PC-9 (cell line): ENCODE data around the gene AP4E1. TPM values are rescaled to one million over a fixed set of nuclear protein-coding genes. Genes with fewer than 3 reads are reported as not detected.

Source experiments
- BruUV-seq: library from RNA; stranded (reverse); fragments of 400-500 nt; replicated peaks from 2 replicates; lab custom pipeline; 2021; lab: Mats Ljungman, UMichigan
- CTCF ChIA-PET: fragments of 300-600 bp; sonication (Branson Sonifier 250); formaldehyde crosslinking; loops from one replicate; lab custom pipeline; 2022; ENCODE audit warnings: antibody characterized with exemption; lab: Charles Lee
- POLR2A ChIA-PET: fragments of 300-600 bp; sonication (Branson Sonifier 250); formaldehyde crosslinking; loops from one replicate; lab custom pipeline; 2022; ENCODE audit warnings: antibody characterized with exemption; ENCODE audit not compliant: unreplicated experiment; lab: Charles Lee
- DNase-seq, 2 experiments: peaks; one replicate each; pipeline versions ENCODE4 v3.0.0 to v3.0.0-alpha.2; 2015 to 2022; ENCODE audit warnings: mixed read lengths in 1 of 2
- H2AFZ ChIP-seq: fragments of 200-600 bp; sonication (generic); 2 replicates; pipeline ENCODE4 v1.8.1; 2017; ENCODE audit warnings: antibody characterized with exemption
- H3F3A ChIP-seq: fragments of 200-600 bp; sonication (generic); 2 replicates; pipeline ENCODE4 v1.8.1; 2017; ENCODE audit warnings: antibody characterized with exemption, mild to moderate bottlenecking, low read depth; ENCODE audit not compliant: insufficient read depth
- H3K27ac ChIP-seq: fragments of 200-600 bp; sonication (generic); 2 replicates; pipeline ENCODE4 v1.6.1; 2016; ENCODE audit warnings: mixed run types
- H3K27me3 ChIP-seq: fragments of 200-600 bp; sonication (generic); 2 replicates; pipeline ENCODE4 v1.6.1; 2016; ENCODE audit warnings: low read depth, mixed run types; ENCODE audit not compliant: insufficient read depth
- H3K36me3 ChIP-seq: fragments of 200-600 bp; sonication (generic); 2 replicates; pipeline ENCODE4 v1.6.1; 2016; ENCODE audit warnings: low read depth, mixed run types
- H3K4me1 ChIP-seq: fragments of 200-600 bp; sonication (generic); replicated peaks from 2 replicates; pipeline ENCODE4 v1.6.1; 2016; ENCODE audit warnings: mixed run types; ENCODE audit not compliant: insufficient read depth
- H3K4me2 ChIP-seq: fragments of 200-600 bp; sonication (generic); 2 replicates; pipeline ENCODE4 v1.6.1; 2017; ENCODE audit warnings: mixed run types
- H3K4me3 ChIP-seq: fragments of 200-600 bp; sonication (generic); 2 replicates; pipeline ENCODE4 v1.6.1; 2016; ENCODE audit warnings: mixed run types
- H3K79me2 ChIP-seq: fragments of 200-600 bp; sonication (generic); 2 replicates; pipeline ENCODE4 v1.6.1; 2017; ENCODE audit warnings: low read depth, mixed run types
- H3K9me2 ChIP-seq: fragments of 200-600 bp; sonication (generic); 2 replicates; pipeline ENCODE4 v1.8.1; 2017; ENCODE audit warnings: mild to moderate bottlenecking; ENCODE audit not compliant: insufficient read depth
- H3K9me3 ChIP-seq: fragments of 200-600 bp; sonication (generic); 2 replicates; pipeline ENCODE4 v1.8.1; 2016; ENCODE audit warnings: low read depth; ENCODE audit not compliant: insufficient read depth
- H4K20me1 ChIP-seq: fragments of 200-600 bp; sonication (generic); 2 replicates; pipeline ENCODE4 v1.8.1; 2017; ENCODE audit not compliant: insufficient read depth
- EZH2 ChIP-seq: fragments of 200-600 bp; sonication (generic); IDR thresholded peaks from 2 replicates; pipeline ENCODE4 v1.8.0; 2017; ENCODE audit warnings: antibody characterized with exemption, low read depth
- intact Hi-C: fragments of 100-400 bp; cut with micrococcal nuclease; formaldehyde crosslinking; loops from one replicate; pipeline ENCODE4 v1.10.0; 2022; ENCODE audit not compliant: unreplicated experiment
- total RNA-seq: library from RNA; stranded (reverse); gene quantifications from 2 replicates; pipeline ENCODE4 v1.2.3, GENCODE V29; 2021
- TF ChIP-seq, protein P1 (sequence below): fragments of 200-600 bp; sonication (generic); conservative IDR thresholded peaks from 2 replicates; pipeline ENCODE4 v1.6.1; 2017; ENCODE audit warnings: mixed run types, antibody characterized with exemption, mild to moderate bottlenecking, moderate library complexity

The AP4E1 gene
- total RNA-seq, 1 experiment from 2014 or later: 10.0 TPM

DNA sequence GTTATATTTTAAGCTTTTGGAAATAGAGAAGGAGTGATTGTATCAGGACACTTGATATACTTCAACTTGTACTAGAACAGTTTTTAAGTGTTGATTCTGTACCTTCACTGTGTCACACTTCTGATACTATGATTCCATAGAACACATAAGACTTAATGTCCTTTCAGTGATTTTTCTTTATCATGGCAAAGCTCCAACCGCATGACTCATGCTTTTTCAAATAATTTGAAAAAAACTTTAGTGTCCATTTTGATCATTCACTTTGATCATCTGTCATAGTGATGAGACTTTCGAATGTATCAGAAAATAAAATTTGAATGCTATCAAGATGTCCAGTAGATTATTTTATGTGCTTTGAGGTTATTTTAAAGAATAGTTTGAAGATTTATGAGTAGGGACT is 32.0 kb downstream of the AP4E1 start:
- Histone ChIP-seq H3K27me3 (no peaks in the 10 kb centered on the region), H3K36me3 (no peaks in the 10 kb centered on the region), H3F3A (no peaks in the 10 kb centered on the region), H3K79me2 (no peaks in the 10 kb centered on the region), H3K27ac (no peak overlapping the region), H3K4me1 (no peaks in the 10 kb centered on the region), H2AFZ (no peak overlapping the region), H3K4me2 (no peak overlapping the region), H3K9me3 (no peaks in the 10 kb centered on the region), H4K20me1 (no peaks in the 10 kb centered on the region), H3K4me3 (no peak overlapping the region), H3K9me2 (no peaks in the 10 kb centered on the region)
- DNase-seq: no peak
- intact Hi-C loops: no loop called here
- no peak for TF ChIP-seq EZH2
- TF ChIP-seq, protein P1, sequence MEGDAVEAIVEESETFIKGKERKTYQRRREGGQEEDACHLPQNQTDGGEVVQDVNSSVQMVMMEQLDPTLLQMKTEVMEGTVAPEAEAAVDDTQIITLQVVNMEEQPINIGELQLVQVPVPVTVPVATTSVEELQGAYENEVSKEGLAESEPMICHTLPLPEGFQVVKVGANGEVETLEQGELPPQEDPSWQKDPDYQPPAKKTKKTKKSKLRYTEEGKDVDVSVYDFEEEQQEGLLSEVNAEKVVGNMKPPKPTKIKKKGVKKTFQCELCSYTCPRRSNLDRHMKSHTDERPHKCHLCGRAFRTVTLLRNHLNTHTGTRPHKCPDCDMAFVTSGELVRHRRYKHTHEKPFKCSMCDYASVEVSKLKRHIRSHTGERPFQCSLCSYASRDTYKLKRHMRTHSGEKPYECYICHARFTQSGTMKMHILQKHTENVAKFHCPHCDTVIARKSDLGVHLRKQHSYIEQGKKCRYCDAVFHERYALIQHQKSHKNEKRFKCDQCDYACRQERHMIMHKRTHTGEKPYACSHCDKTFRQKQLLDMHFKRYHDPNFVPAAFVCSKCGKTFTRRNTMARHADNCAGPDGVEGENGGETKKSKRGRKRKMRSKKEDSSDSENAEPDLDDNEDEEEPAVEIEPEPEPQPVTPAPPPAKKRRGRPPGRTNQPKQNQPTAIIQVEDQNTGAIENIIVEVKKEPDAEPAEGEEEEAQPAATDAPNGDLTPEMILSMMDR: no peak
- BruUV-seq: no TSS peak
- CTCF ChIA-PET: no interaction called here
- POLR2A ChIA-PET: no interaction called here

DNA sequence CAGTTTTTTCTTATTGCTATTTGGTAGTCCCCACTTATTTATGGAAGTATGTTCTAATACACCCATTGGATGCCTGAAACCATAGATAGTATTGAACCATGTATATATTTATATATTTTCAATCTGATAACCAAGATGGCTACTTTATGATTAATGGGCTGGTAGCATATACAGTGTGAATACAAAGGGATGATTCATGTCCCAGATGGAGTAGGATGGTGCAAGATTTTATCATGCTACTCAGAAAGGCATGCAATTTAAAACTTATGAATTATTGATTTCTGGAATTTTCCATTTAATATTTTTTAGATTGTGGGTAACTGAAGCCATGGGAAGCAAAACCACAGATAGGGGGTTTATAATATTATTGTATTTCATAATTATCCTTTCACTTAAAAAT is 35.2 kb downstream of the AP4E1 start:
- no peaks in the 10 kb centered on the region for H3K36me3 ChIP-seq
- no peak overlapping the region for H2AFZ ChIP-seq
- TF ChIP-seq EZH2: no peak
- TF ChIP-seq, protein P1: no peak
- no peak for DNase-seq
- no TSS peak for BruUV-seq
- intact Hi-C loops: no loop called here
- H3K4me2 ChIP-seq: no peak overlapping the region
- no peaks in the 10 kb centered on the region for H3K27me3 ChIP-seq
- ChIA-PET CTCF (no interaction called here), POLR2A (no interaction called here)
- H3K9me2 ChIP-seq: no peaks in the 10 kb centered on the region
- H3K4me1 ChIP-seq: no peaks in the 10 kb centered on the region
- H3K4me3 ChIP-seq: no peak overlapping the region
- no peaks in the 10 kb centered on the region for H3K79me2 ChIP-seq
- no peaks in the 10 kb centered on the region for H3F3A ChIP-seq
- no peaks in the 10 kb centered on the region for H3K9me3 ChIP-seq
- H4K20me1 ChIP-seq: no peaks in the 10 kb centered on the region
- no peak overlapping the region for H3K27ac ChIP-seq

DNA sequence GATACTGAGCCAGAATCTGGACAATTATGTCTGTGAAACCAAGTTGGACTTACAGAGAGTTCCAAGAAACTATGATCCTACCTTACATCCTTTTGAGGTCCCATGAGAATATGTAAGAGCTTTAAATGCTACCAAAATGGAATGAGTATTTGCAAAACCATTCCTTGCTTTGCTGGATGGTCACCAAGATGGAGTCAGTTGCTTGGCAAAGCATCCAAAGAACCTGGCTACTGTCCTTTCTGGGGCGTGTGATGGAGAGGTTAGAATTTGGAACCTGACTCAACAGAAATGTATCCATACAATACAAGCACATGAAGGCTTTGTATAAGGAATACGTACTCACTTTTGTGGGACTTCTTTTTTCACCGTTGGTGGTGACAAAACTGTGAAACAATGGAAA is 36.2 kb downstream of the AP4E1 start:
- no peaks in the 10 kb centered on the region for H3K4me1 ChIP-seq
- H3K79me2 ChIP-seq: no peaks in the 10 kb centered on the region
- no peaks in the 10 kb centered on the region for H3K27me3 ChIP-seq
- no peak overlapping the region for H3K4me2 ChIP-seq
- POLR2A ChIA-PET: no interaction called here
- H2AFZ ChIP-seq: no peak overlapping the region
- CTCF ChIA-PET: interaction anchor here (0.6 kb wide), 1 partner anchor 319 kb away, joined by 4 read pairs; no protein-coding TSS in a partner anchor
- H3F3A ChIP-seq: no peaks in the 10 kb centered on the region
- H3K27ac ChIP-seq: no peak overlapping the region
- TF ChIP-seq EZH2: no peak
- TF ChIP-seq, protein P1: no peak
- no peaks in the 10 kb centered on the region for H3K36me3 ChIP-seq
- H3K9me3 ChIP-seq: no peaks in the 10 kb centered on the region
- H3K4me3 ChIP-seq: no peak overlapping the region
- DNase-seq: no peak
- BruUV-seq: no TSS peak
- no peaks in the 10 kb centered on the region for H4K20me1 ChIP-seq
- intact Hi-C loops: no loop called here
- no peaks in the 10 kb centered on the region for H3K9me2 ChIP-seq
